Endothelial cell of umbilical vein (primary cell): ENCODE measurements around the gene WNT6. TPM values are rescaled to one million over a fixed set of nuclear protein-coding genes. Genes with fewer than 3 reads are reported as not detected.

ENCODE experiments used
- BruUV-seq: library from RNA; stranded (reverse); fragments of 400-500 nt; replicated peaks from 2 replicates; lab custom pipeline; 2021; lab: Mats Ljungman, UMichigan
- CTCF ChIA-PET: fragments of 300-600, 350-600 bp; sonication (Branson Sonifier 250); formaldehyde crosslinking; loops from one replicate; lab custom pipeline; 2021; ENCODE audit warnings: antibody characterized with exemption, inconsistent platforms; lab: Charles Lee
- POLR2A ChIA-PET: fragments of 300-600, 350-600 bp; sonication (Branson Sonifier 250); formaldehyde crosslinking; loops from one replicate; lab custom pipeline; 2021; ENCODE audit warnings: antibody characterized with exemption, inconsistent platforms; lab: Charles Lee
- DNase-seq: peaks from one replicate; pipeline ENCODE4 v3.0.0-alpha.2; 2011; ENCODE audit warnings: low read depth, low spot score
- FAIRE-seq: peaks from 2 replicates; lab custom pipeline; 2011; peaks lifted over from hg19 to GRCh38; lab: Jason Lieb, UNC
- H2AFZ ChIP-seq: 2 replicates; pipeline ENCODE4 v1.6.0; 2012; ENCODE audit warnings: low read depth, low read length, control low read depth, inconsistent platforms
- H3K27ac ChIP-seq: 2 replicates; pipeline ENCODE4 v1.5.1; 2011; ENCODE audit warnings: low read depth, mild to moderate bottlenecking, control low read depth, low read length, moderate library complexity; ENCODE audit not compliant: insufficient read depth
- H3K27me3 ChIP-seq, 2 experiments: 2 replicates each; pipeline versions ENCODE4 v1.6.0 to v1.6.1; 2011; ENCODE audit warnings: low read length in 2 of 2, mixed read lengths in 1 of 2; ENCODE audit not compliant: control insufficient read depth in 2 of 2, insufficient read depth in 2 of 2
- H3K36me3 ChIP-seq, 2 experiments: 2 replicates in 1 of 2; 3 replicates in 1 of 2; pipeline ENCODE4 v1.5.1; 2011; ENCODE audit warnings: low read length in 2 of 2, mild to moderate bottlenecking in 1 of 2, moderate library complexity in 1 of 2; ENCODE audit not compliant: control insufficient read depth in 2 of 2, insufficient read depth in 2 of 2; ENCODE audit errors: extremely low read depth in 1 of 2
- H3K4me1 ChIP-seq: 3 replicates; pipeline ENCODE4 v1.5.1; 2011; ENCODE audit warnings: mild to moderate bottlenecking, low read length; ENCODE audit not compliant: control insufficient read depth, insufficient read depth; ENCODE audit errors: extremely low read depth
- H3K4me2 ChIP-seq: 2 replicates; pipeline ENCODE4 v1.6.1; 2011; ENCODE audit warnings: low read length, control low read depth, mixed read lengths; ENCODE audit not compliant: insufficient read depth
- H3K4me3 ChIP-seq, 3 experiments: fragments of 200-600 bp in 1 of 3; sonication (generic), shearing (Covaris generic) in 1 of 3; replicated peaks in 1 of 3; 2 replicates each; pipeline ENCODE4 v1.5.1; 2011 to 2016; ENCODE audit warnings: control low read depth in 3 of 3, low read length in 3 of 3, mild to moderate bottlenecking in 2 of 3, inconsistent platforms in 1 of 3, low read depth in 1 of 3, moderate library complexity in 1 of 3; ENCODE audit not compliant: insufficient read depth in 1 of 3
- H3K79me2 ChIP-seq: 2 replicates; pipeline ENCODE4 v1.6.0; 2012; ENCODE audit warnings: low read length, inconsistent platforms; ENCODE audit not compliant: control insufficient read depth, insufficient read depth
- H3K9ac ChIP-seq: replicated peaks from 2 replicates; pipeline ENCODE3; 2011; ENCODE audit warnings: low read length, control low read depth; ENCODE audit not compliant: insufficient read depth; ENCODE audit errors: extremely low read depth
- H3K9me1 ChIP-seq: replicated peaks from 3 replicates; pipeline ENCODE4 v1.6.0; 2011; ENCODE audit warnings: mild to moderate bottlenecking, low read length; ENCODE audit not compliant: control insufficient read depth, insufficient read depth; ENCODE audit errors: extremely low read depth
- H3K9me3 ChIP-seq: replicated peaks from 2 replicates; pipeline ENCODE4 v1.5.1; 2012; ENCODE audit warnings: low read length, inconsistent platforms; ENCODE audit not compliant: control insufficient read depth, insufficient read depth
- H4K20me1 ChIP-seq: replicated peaks from 2 replicates; pipeline ENCODE3; 2011; ENCODE audit warnings: mild to moderate bottlenecking, low read length; ENCODE audit not compliant: control insufficient read depth, insufficient read depth; ENCODE audit errors: extremely low read depth
- CTCF ChIP-seq, 2 donors: IDR thresholded peaks; 1 replicate in 1 of 2; 2 replicates in 1 of 2; pipeline ENCODE4 v1.5.1; 2011; ENCODE audit warnings: low read length in 2 of 2, mild to moderate bottlenecking in 2 of 2, moderate library complexity in 2 of 2, control low read depth in 1 of 2, inconsistent platforms in 1 of 2, low read depth in 1 of 2; ENCODE audit not compliant: insufficient read depth in 1 of 2; ENCODE audit errors: extremely low read depth in 1 of 2
- EZH2 ChIP-seq: IDR thresholded peaks from 2 replicates; pipeline ENCODE4 v1.6.1; 2012; ENCODE audit warnings: borderline replicate concordance, low read depth, mild to moderate bottlenecking, moderate library complexity, low read length, inconsistent platforms; ENCODE audit not compliant: severe bottlenecking
- FOS ChIP-seq: IDR thresholded peaks from 2 replicates; pipeline ENCODE4 v1.6.1; 2011; ENCODE audit warnings: mild to moderate bottlenecking, low read length, moderate library complexity, borderline replicate concordance; ENCODE audit not compliant: insufficient read depth
- GATA2 ChIP-seq: IDR thresholded peaks from 2 replicates; pipeline ENCODE4 v1.7.0; 2011; ENCODE audit warnings: low read depth, mild to moderate bottlenecking, moderate library complexity, mixed read lengths, low read length; ENCODE audit not compliant: insufficient read length, insufficient read depth
- JUN ChIP-seq: IDR thresholded peaks from 2 replicates; pipeline ENCODE4 v1.6.1; 2011; ENCODE audit warnings: borderline replicate concordance, low read depth; ENCODE audit not compliant: insufficient read length, insufficient read depth
- MAX ChIP-seq: IDR thresholded peaks from 2 replicates; pipeline ENCODE4 v1.6.1; 2011; ENCODE audit not compliant: insufficient read depth, insufficient read length
- MYC ChIP-seq: IDR thresholded peaks from one replicate; pipeline ENCODE4 v1.6.1; 2011; ENCODE audit warnings: mild to moderate bottlenecking, low read depth, low read length
- POLR2A ChIP-seq: IDR thresholded peaks from 2 replicates; pipeline ENCODE4 v1.6.1; 2012; ENCODE audit warnings: low read depth, mild to moderate bottlenecking, control low read depth, low read length
- POLR2AphosphoS5 ChIP-seq: IDR thresholded peaks from 2 replicates; pipeline ENCODE4 v1.6.1; 2012; ENCODE audit warnings: low read depth, mild to moderate bottlenecking, control low read depth, low read length, moderate library complexity; ENCODE audit not compliant: insufficient read depth
- dilution Hi-C: fragments of 300-500 bp; cut with MboI; formaldehyde crosslinking; loops from one replicate; pipeline ENCODE4 v1.15.0; 2019; ENCODE audit warnings: low sequenced_read_pairs; ENCODE audit not compliant: extremely low pct_ligation_motif_present
- intact Hi-C: fragments of 100-400 bp; cut with micrococcal nuclease; formaldehyde crosslinking; loops from one replicate; pipeline ENCODE4 v1.10.0; 2022
- polyA plus RNA-seq, 4 experiments: library from polyadenylated mRNA; depleted of rRNA in 3 of 4; stranded (reverse) in 3 of 4; unstranded in 1 of 4; fragments of >200 nt; gene quantifications; 2 replicates each; pipeline versions ENCODE4 v1.2.1 to v1.2.3, GENCODE V29; 2011 to 2012; ENCODE audit warnings: missing spikeins in 1 of 4
- total RNA-seq: library from RNA; stranded (reverse); gene quantifications from 2 replicates; pipeline ENCODE4 v1.2.3, GENCODE V29; 2021

WNT6 gene
- total and polyA plus RNA-seq, 2 donors (not counting 3 experiments of a cell fraction or from before 2014, with no cell fraction given) = not detected

GRCh38 chr2:218865999-218866398 is 6.4 kb downstream of the WNT6 start:
- ChIA-PET CTCF (interaction anchor here (0.5 to 4.5 kb wide), 4 partner anchors 10 to 136 kb away, joined by 3 to 21 read pairs (median 3); no protein-coding TSS in a partner anchor), POLR2A (no interaction called here)
- Histone ChIP-seq H3K79me2 (no peaks in the 10 kb centered on the region), H3K9me3 (no peaks in the 10 kb centered on the region), H3K4me3 (no peak overlapping the region), H3K9me1 (no peaks in the 10 kb centered on the region), H3K27me3 (peaks cover 42 to 54% of the 10 kb centered on the region in 2 experiments), H3K4me1 (no peaks in the 10 kb centered on the region), H3K27ac (no peak overlapping the region), H3K9ac (no peak overlapping the region), H4K20me1 (no peaks in the 10 kb centered on the region), H3K4me2 (no peak overlapping the region), H3K36me3 (no peaks in the 10 kb centered on the region), H2AFZ (no peak overlapping the region)
- DNase-seq (no peak), FAIRE-seq (no peak)
- no TSS peak for BruUV-seq
- TF ChIP-seq EZH2 = no peak
- TF ChIP-seq GATA2 = no peak
- no peak for TF ChIP-seq CTCF (IDR thresholded peaks at IDR 0.05; ENCODE audit: extremely low read depth in 1 of 2, insufficient read depth in 1 of 2, low read depth in 1 of 2, low read length in 2 of 2)
- no peak for TF ChIP-seq FOS
- dilution Hi-C loops (no loop called here), intact Hi-C loops (no loop called here)

GRCh38 chr2:218867900-218868299 is 8.3 kb downstream of the WNT6 start:
- Histone ChIP-seq H3K9me3 (no peaks in the 10 kb centered on the region), H3K27ac (no peak overlapping the region), H3K4me3 (no peak overlapping the region), H3K9me1 (no peaks in the 10 kb centered on the region), H3K27me3 (peaks cover 50 to 58% of the 10 kb centered on the region in 2 experiments), H3K36me3 (no peaks in the 10 kb centered on the region), H3K79me2 (no peaks in the 10 kb centered on the region), H3K4me2 (no peak overlapping the region), H3K9ac (no peak overlapping the region), H2AFZ (no peak overlapping the region), H3K4me1 (no peaks in the 10 kb centered on the region), H4K20me1 (no peaks in the 10 kb centered on the region)
- intact Hi-C loops = no loop called here
- DNase-seq (no peak), FAIRE-seq (no peak)
- TF ChIP-seq POLR2A (no peak), MAX (no peak), JUN (no peak), CTCF (IDR thresholded peaks at IDR 0.05; ENCODE audit: extremely low read depth in 1 of 2, insufficient read depth in 1 of 2, low read depth in 1 of 2, low read length in 2 of 2) (no peak), MYC (no peak), FOS (no peak), POLR2AphosphoS5 (no peak), EZH2 (no peak), GATA2 (no peak)
- POLR2A ChIA-PET = no interaction called here
- BruUV-seq = no TSS peak
- CTCF ChIA-PET = interaction anchor here (1.4 kb wide), 1 partner anchor 9 kb away, joined by 6 read pairs; no protein-coding TSS in a partner anchor
- dilution Hi-C loops = no loop called here
